GM18505 (cell line): ENCODE data around the gene SRGAP1.

ENCODE experiments used
- ATAC-seq: cut with Tn5 transposase; IDR thresholded peaks from one replicate; pipeline ENCODE4 v1.9.1; 2021; ENCODE audit not compliant: unreplicated experiment
- POLR2A ChIP-seq: IDR thresholded peaks from 4 replicates; pipeline ENCODE4 v1.6.1; 2011; ENCODE audit warnings: borderline replicate concordance; ENCODE audit not compliant: insufficient read depth, insufficient read length; ENCODE audit errors: extremely low read depth

The SRGAP1 gene

DNA sequence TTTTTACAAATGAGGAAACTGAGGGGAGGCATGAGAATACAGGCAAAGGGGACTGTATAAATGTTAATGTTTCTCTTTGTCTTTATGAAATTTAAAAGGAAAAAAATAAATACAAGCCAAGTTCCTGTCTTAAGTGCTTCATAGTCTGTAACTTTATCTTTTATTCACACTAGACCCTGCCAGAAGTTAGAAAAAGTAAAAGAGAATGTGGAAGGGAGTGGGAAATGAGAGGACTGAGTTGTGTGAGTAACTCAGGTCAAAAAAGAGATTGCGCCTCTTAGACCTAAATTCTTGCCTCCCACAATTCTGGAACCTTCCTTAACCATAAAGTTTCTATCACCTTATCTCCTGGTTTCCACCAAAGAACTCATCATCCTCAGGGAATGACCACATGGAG is 236.5 kb downstream of the SRGAP1 start:
- no peak for TF ChIP-seq POLR2A
- no peak for ATAC-seq

DNA sequence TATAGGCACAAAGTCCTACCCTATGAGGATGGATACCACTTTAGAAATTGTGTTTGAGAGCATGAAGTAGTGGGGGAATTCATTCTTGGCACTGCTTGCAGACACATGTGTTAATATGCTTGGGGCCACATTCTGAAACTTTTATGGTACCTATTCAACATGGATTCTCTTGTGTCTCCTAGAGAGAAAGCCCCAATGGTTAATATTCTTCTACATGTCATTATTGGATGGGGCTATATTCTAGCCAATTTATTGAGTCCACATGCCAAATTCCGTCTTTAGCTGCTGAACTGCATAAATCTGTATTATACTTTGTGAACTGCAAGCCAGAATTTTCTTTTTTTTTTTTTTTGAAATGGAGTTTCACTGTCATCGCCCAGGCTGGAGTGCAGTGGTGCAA is 237.6 kb downstream of the SRGAP1 start:
- TF ChIP-seq POLR2A, result no peak
- no peak for ATAC-seq

DNA sequence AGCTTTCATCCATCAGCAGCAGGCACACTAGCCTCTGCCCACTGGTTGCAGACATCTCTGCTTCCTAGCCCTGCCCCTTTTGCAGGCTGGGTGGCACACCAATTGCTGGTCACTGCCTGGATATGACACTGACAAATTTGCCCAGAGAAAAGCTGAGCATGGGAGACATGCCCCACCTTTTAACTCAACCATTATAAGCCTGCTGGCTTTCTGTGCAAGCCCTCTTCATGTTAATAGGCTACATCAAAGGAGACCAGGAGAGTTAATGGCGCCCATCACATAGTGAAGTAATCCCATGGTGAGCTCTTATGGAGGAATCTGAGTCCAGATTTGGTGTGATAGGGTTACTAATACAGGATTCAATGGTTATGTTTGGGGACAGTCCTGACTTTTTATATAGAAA is 238.4 kb downstream of the SRGAP1 start:
- no peak for ATAC-seq
- TF ChIP-seq POLR2A, result no peak

DNA sequence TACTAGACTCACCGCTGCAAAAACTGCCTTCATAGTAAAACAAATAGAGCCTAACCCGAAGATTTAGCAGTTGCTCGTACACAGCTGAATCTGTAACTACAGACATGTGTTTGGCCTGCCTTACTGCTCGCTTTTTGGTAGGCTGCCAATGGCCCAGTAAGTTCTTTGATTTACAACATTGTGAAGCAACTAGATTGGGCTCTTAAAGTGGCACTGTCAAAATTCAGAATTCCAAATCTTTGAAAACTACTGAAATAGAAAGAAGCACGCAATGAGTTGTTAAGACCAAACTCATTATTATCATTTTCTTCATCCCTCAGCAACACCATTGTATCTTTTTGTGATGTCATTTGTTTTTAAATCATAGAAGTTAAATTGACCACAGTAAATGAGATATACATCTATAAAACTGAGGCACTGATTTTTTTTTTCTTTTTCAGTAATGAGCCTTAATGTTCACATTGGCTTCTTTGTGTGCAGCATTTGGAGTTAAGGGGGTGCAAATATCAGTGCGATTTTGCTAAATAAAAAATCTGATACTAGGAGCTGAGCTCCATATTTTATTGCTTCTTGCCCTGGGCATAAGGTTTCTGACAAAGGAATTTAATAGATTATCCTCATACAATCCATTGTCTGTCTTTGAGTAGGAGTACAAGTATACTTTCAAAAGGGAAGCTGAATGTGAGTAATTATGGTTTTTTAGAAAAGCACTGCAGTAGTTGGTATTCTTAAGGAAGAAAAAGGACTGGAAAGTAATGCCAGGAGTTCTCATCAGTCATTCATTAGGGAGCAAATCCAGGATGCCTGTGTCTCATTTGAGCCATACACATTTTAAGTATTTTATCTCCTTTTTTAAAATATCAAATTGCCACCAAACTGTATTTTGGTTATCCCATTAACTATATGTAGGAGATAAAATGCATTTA is 239.0 kb downstream of the SRGAP1 start:
- TF ChIP-seq POLR2A, result no peak

GRCh38 chr12:64085154-64085553 is 240.7 kb downstream of the SRGAP1 start:
- TF ChIP-seq POLR2A, result no peak
- ATAC-seq, result no peak

More for the DNA sequence above, 239.0 kb downstream of the SRGAP1 start:
- no peak for ATAC-seq

GRCh38 chr12:64085996-64086395 is 241.5 kb downstream of the SRGAP1 start:
- no peak for ATAC-seq
- TF ChIP-seq POLR2A, result no peak

- no peak for TF ChIP-seq POLR2A
- ATAC-seq, result no peak
Observed at GRCh38 chr12:64086946-64087345, 242.4 kb downstream of the SRGAP1 start.

DNA sequence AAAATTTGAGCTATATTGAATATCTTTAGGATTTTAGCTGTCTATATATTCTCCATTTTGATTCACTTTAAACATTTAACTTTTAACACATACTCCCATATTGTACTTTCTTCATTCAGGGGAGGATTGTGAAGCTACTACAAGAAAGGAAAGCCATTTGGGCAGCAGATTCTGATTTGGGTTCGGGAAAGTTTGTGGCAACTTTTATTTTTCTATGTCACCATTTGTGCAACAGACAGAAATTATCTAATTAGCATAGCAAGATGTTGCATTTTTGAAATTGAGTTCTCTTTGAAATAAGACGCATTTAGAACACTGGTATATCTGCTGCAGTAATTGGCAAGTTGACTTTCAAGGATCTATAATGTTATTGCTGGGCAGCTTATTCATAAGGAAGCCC is 243.3 kb downstream of the SRGAP1 start:
- no peak for ATAC-seq
- TF ChIP-seq POLR2A, result no peak

DNA sequence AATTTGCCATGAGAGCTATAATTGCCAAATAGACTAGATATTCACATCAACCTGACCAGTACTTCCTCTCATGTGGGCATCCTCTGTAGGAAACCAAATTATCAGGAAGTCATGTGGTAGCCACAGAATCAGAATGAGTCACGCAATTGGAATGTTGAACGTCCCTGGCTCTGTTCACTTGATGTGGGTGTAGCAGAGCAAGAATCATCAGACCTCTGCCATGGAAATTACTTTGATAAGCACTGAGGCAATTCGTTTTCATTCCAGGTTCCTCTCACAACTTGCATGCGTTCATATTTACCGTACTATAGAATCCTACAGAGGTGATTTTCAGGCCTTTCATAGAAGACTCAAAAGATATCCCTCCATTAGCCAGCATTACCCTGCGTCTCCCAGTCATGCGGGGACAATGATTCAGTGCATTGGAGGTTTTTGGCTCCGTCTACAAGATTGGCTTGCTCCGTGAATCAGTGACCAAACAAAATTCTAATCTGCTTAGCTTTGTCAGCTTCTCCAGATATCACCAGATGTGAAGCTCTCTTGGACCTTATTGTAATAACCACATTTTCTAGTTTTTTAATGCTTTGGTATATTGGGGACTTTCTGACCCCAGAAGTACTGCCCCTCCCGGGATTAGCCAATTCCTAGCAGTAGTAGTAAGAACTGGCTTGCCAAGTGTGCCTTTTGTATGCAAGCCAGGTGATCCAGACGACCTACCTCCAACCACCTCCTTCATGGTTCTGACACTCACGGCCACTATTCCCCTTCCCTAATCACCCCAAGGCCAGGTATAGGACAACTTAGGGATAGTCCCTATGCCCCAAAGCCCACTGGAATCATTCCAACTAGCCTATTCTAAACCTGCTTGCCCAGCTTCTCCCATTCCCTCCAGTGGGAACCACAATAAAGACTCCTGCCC is 244.2 kb downstream of the SRGAP1 start:
- ATAC-seq, result no peak
- no peak for TF ChIP-seq POLR2A

DNA sequence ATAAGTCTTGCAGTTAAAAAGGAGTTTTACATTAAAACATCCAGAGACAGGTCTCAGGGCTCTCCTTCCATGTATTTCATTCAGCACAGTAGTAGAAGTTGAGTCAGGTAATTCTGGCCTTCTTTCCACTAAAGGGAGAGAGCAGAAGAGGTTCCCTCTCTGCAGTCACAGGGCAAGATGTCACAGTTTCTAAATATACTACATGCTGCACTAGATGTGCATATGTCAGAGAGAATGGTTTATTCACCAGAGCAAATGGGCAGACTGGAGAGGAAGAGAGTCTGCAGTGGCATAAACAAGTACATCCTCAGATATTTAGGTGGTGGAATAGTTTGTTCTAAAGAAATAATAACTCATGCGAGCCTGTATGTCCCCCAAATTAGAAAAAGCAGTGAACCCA is 245.5 kb downstream of the SRGAP1 start:
- ATAC-seq, result no peak
- TF ChIP-seq POLR2A, result no peak

- no peak for ATAC-seq
- TF ChIP-seq POLR2A, result no peak
Observed at GRCh38 chr12:64091186-64091585, 246.7 kb downstream of the SRGAP1 start.

- no peak for ATAC-seq
- TF ChIP-seq POLR2A, result no peak
Observed at GRCh38 chr12:64092507-64093196, 248.2 kb downstream of the SRGAP1 start.

GRCh38 chr12:64093689-64094088 is 249.2 kb downstream of the SRGAP1 start:
- no peak for ATAC-seq
- no peak for TF ChIP-seq POLR2A
